HEK293 (cell line): ENCODE results near the gene TEX2.

Source experiments
- CTCF ChIA-PET: fragments of 350-600 bp; formaldehyde crosslinking; extraction: SDS; loops from one replicate; lab custom pipeline; 2021; ENCODE audit warnings: antibody characterized with exemption; lab: Yijun Ruan, JAX
- POLR2A ChIA-PET: fragments of 300-600 bp; formaldehyde crosslinking; extraction: SDS; loops from one replicate; lab custom pipeline; 2020; ENCODE audit warnings: antibody characterized with exemption, inconsistent platforms; lab: Yijun Ruan, JAX
- H3K27ac ChIP-seq: fragments of 200-500 bp; sonication (Bioruptor generic); 2 replicates; pipeline ENCODE4 v1.5.1; 2014; ENCODE audit warnings: low read depth, low read length, control low read depth, inconsistent platforms; ENCODE audit errors: extremely low read depth
- H3K36me3 ChIP-seq, 2 experiments: fragments of 200-500 bp in 1 of 2; sonication (Bioruptor generic) in 1 of 2; 1 replicate in 1 of 2; 2 replicates in 1 of 2; pipeline ENCODE4 v1.5.1; 2014 to 2017; ENCODE audit warnings: inconsistent platforms in 2 of 2, low read length in 2 of 2; ENCODE audit not compliant: control insufficient read depth in 2 of 2, insufficient read depth in 1 of 2
- H3K4me1 ChIP-seq: fragments of 200-500 bp; sonication (Bioruptor generic); 2 replicates; pipeline ENCODE4 v1.5.1; 2014; ENCODE audit warnings: mild to moderate bottlenecking, low read length, inconsistent platforms; ENCODE audit not compliant: control insufficient read depth, insufficient read depth
- H3K4me3 ChIP-seq: 2 replicates; pipeline ENCODE4 v1.5.1; 2011; ENCODE audit warnings: low read depth, mild to moderate bottlenecking, control low read depth, low read length, moderate library complexity
- H3K9me3 ChIP-seq: fragments of 200-500 bp; sonication (Bioruptor generic); 2 replicates; pipeline ENCODE4 v1.5.1; 2014; ENCODE audit warnings: low read depth, low read length, inconsistent platforms; ENCODE audit not compliant: control insufficient read depth, insufficient read depth
- GLI4 ChIP-seq: fragments of 450-650 bp; formaldehyde crosslinking; IDR thresholded peaks from 2 replicates; pipeline ENCODE4 v1.5.1; 2016; ENCODE audit warnings: missing biosample characterization, missing genetic modification characterization
- HOXD13 ChIP-seq: sonication (generic); formaldehyde crosslinking; IDR thresholded peaks from 2 replicates; pipeline ENCODE4 v1.8.0; 2022; ENCODE audit warnings: missing genetic modification reagents, borderline replicate concordance
- SP2 ChIP-seq: fragments of 450-650 bp; formaldehyde crosslinking; IDR thresholded peaks from 2 replicates; pipeline ENCODE4 v1.5.1; 2016; ENCODE audit warnings: missing biosample characterization, missing genetic modification characterization
- SP7 ChIP-seq: fragments of 450-650 bp; formaldehyde crosslinking; IDR thresholded peaks from 2 replicates; pipeline ENCODE4 v1.5.1; 2016; ENCODE audit warnings: missing biosample characterization, missing genetic modification characterization
- TCF7L2 ChIP-seq: IDR thresholded peaks from 2 replicates; pipeline ENCODE4 v1.6.1; 2011; ENCODE audit warnings: low read depth, mild to moderate bottlenecking, inconsistent platforms, low read length, moderate library complexity, borderline replicate concordance
- YY2 ChIP-seq: fragments of 450-650 bp; formaldehyde crosslinking; IDR thresholded peaks from 2 replicates; pipeline ENCODE4 v1.5.1; 2016; ENCODE audit warnings: missing biosample characterization, missing genetic modification characterization
- ZEB2 ChIP-seq: fragments of 450-650 bp; formaldehyde crosslinking; IDR thresholded peaks from 2 replicates; pipeline ENCODE4 v1.5.1; 2016; ENCODE audit warnings: missing biosample characterization, missing genetic modification characterization
- ZFHX2 ChIP-seq: fragments of 450-650 bp; formaldehyde crosslinking; conservative IDR thresholded peaks from 2 replicates; pipeline ENCODE4 v1.5.1; 2016; ENCODE audit warnings: missing biosample characterization, missing genetic modification characterization
- ZNF112 ChIP-seq: fragments of 450-650 bp; formaldehyde crosslinking; IDR thresholded peaks from 2 replicates; pipeline ENCODE4 v1.5.0; 2017; ENCODE audit warnings: missing biosample characterization, missing genetic modification characterization
- ZNF157 ChIP-seq: fragments of 450-650 bp; formaldehyde crosslinking; IDR thresholded peaks from 2 replicates; pipeline ENCODE4 v1.5.1; 2016; ENCODE audit warnings: missing biosample characterization, missing genetic modification characterization
- ZNF184 ChIP-seq: fragments of 450-650 bp; IDR thresholded peaks from 2 replicates; pipeline ENCODE4 v1.5.1; 2018; ENCODE audit warnings: missing biosample characterization, mild to moderate bottlenecking, missing genetic modification characterization
- ZNF2 ChIP-seq: fragments of 450-650 bp; formaldehyde crosslinking; IDR thresholded peaks from 2 replicates; pipeline ENCODE4 v1.5.1; 2016; ENCODE audit warnings: missing biosample characterization, missing genetic modification characterization
- ZNF202 ChIP-seq: fragments of 450-650 bp; formaldehyde crosslinking; IDR thresholded peaks from 2 replicates; pipeline ENCODE4 v1.5.1; 2016; ENCODE audit warnings: missing biosample characterization, missing genetic modification characterization, borderline replicate concordance
- ZNF23 ChIP-seq: fragments of 450-650 bp; formaldehyde crosslinking; IDR thresholded peaks from 2 replicates; pipeline ENCODE4 v1.5.1; 2016; ENCODE audit warnings: missing biosample characterization, missing genetic modification characterization, borderline replicate concordance
- ZNF248 ChIP-seq: fragments of 450-650 bp; formaldehyde crosslinking; IDR thresholded peaks from 2 replicates; pipeline ENCODE4 v1.5.1; 2017; ENCODE audit warnings: missing biosample characterization, missing genetic modification characterization
- ZNF292 ChIP-seq: fragments of 450-650 bp; formaldehyde crosslinking; IDR thresholded peaks from 2 replicates; pipeline ENCODE4 v1.5.1; 2016; ENCODE audit warnings: low read depth, missing biosample characterization, missing genetic modification characterization, borderline replicate concordance
- ZNF335 ChIP-seq: fragments of 450-650 bp; formaldehyde crosslinking; conservative IDR thresholded peaks from 2 replicates; pipeline ENCODE4 v1.5.1; 2016; ENCODE audit warnings: missing biosample characterization, missing genetic modification characterization
- ZNF391 ChIP-seq: fragments of 450-650 bp; formaldehyde crosslinking; IDR thresholded peaks from 2 replicates; pipeline ENCODE4 v1.5.1; 2016; ENCODE audit warnings: low read depth, missing biosample characterization, missing genetic modification characterization, borderline replicate concordance
- ZNF404 ChIP-seq: fragments of 450-650 bp; formaldehyde crosslinking; IDR thresholded peaks from 2 replicates; pipeline ENCODE4 v1.5.1; 2017; ENCODE audit warnings: missing biosample characterization, missing genetic modification characterization
- ZNF529 ChIP-seq: fragments of 450-650 bp; formaldehyde crosslinking; IDR thresholded peaks from 2 replicates; pipeline ENCODE4 v1.5.1; 2017; ENCODE audit warnings: missing genetic modification characterization, missing biosample characterization; ENCODE audit not compliant: insufficient replicate concordance
- ZNF548 ChIP-seq: fragments of 450-650 bp; formaldehyde crosslinking; IDR thresholded peaks from 2 replicates; pipeline ENCODE4 v1.5.1; 2016; ENCODE audit warnings: missing biosample characterization, missing genetic modification characterization
- ZNF596 ChIP-seq: fragments of 450-650 bp; IDR thresholded peaks from 2 replicates; pipeline ENCODE4 v1.5.0; 2018; ENCODE audit warnings: missing biosample characterization, mild to moderate bottlenecking, missing genetic modification characterization, moderate library complexity
- ZNF654 ChIP-seq: fragments of 450-650 bp; formaldehyde crosslinking; IDR thresholded peaks from 2 replicates; pipeline ENCODE4 v1.5.1; 2016; ENCODE audit warnings: low read depth, missing biosample characterization, missing genetic modification characterization
- ZNF777 ChIP-seq: fragments of 450-650 bp; formaldehyde crosslinking; IDR thresholded peaks from 2 replicates; pipeline ENCODE4 v1.5.1; 2017; ENCODE audit warnings: missing biosample characterization, missing genetic modification characterization, borderline replicate concordance
- ZNF791 ChIP-seq: fragments of 450-650 bp; formaldehyde crosslinking; IDR thresholded peaks from 2 replicates; pipeline ENCODE4 v1.5.1; 2016; ENCODE audit warnings: missing biosample characterization, missing genetic modification characterization
- ZSCAN16 ChIP-seq: fragments of 450-650 bp; formaldehyde crosslinking; IDR thresholded peaks from 2 replicates; pipeline ENCODE4 v1.5.1; 2016; ENCODE audit warnings: missing biosample characterization, missing genetic modification characterization
- TF ChIP-seq, protein P1 (sequence below): fragments of 450-650 bp; formaldehyde crosslinking; conservative IDR thresholded peaks from 2 replicates; pipeline ENCODE4 v1.5.1; 2016; ENCODE audit warnings: low read depth, missing biosample characterization, missing genetic modification characterization
- TF ChIP-seq, protein P2 (sequence below): fragments of 450-650 bp; formaldehyde crosslinking; IDR thresholded peaks from 2 replicates; pipeline ENCODE4 v1.5.1; 2016; ENCODE audit warnings: missing biosample characterization, missing genetic modification characterization

TEX2 gene, protein sequence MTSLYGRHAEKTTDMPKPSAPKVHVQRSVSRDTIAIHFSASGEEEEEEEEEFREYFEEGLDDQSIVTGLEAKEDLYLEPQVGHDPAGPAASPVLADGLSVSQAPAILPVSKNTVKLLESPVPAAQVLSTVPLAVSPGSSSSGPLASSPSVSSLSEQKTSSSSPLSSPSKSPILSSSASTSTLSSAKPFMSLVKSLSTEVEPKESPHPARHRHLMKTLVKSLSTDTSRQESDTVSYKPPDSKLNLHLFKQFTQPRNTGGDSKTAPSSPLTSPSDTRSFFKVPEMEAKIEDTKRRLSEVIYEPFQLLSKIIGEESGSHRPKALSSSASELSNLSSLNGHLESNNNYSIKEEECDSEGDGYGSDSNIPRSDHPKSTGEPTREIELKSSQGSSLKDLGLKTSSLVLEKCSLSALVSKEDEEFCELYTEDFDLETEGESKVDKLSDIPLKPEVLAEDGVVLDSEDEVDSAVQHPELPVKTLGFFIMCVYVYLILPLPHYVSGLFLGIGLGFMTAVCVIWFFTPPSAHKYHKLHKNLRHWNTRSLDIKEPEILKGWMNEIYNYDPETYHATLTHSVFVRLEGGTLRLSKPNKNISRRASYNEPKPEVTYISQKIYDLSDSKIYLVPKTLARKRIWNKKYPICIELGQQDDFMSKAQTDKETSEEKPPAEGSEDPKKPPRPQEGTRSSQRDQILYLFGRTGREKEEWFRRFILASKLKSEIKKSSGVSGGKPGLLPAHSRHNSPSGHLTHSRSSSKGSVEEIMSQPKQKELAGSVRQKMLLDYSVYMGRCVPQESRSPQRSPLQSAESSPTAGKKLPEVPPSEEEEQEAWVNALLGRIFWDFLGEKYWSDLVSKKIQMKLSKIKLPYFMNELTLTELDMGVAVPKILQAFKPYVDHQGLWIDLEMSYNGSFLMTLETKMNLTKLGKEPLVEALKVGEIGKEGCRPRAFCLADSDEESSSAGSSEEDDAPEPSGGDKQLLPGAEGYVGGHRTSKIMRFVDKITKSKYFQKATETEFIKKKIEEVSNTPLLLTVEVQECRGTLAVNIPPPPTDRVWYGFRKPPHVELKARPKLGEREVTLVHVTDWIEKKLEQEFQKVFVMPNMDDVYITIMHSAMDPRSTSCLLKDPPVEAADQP

DNA sequence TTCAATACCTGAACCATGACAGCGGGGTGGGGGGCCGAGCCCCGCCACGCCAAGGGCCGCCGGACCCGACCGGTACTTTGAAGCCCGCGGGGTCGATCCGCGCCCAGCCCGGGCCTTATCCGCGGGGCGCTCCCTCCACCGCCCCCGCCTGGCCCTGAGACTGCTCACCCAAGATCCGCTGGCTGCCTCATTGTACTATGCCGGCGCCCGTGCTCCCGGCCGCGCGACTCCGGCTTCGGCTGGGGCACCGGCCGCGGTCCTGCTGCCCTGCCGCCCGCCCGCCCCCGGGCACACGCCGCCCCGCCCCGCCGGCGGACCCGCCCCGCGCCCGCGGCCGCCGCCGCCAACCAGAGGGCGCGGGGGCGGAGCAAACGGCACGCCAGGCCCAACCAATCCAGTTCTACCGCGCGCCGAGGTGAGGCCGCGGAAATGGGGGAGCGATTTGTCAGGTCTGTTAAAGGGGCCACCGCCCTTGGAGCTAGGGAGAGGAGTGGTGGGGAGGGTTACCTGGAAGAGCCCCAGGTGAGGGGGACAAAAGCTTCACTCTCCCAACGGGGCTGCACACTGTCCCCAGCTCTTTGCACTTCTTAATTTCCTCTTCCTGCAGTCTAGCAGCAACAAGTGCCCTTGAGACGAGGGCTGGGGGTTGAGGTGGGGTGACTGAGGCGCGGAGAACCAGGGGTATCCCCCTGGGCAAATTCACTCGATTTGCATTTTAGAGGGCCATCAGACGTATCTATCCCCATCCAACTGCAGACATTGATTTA lies at the start of gene TEX2:
TEX2 (minus strand) TSS at position 261 of the 767 bp plus-strand sequence. CDS start 49,043 bp downstream, outside the sequence.
- Histone ChIP-seq H3K4me1 (peaks cover 21% of the 10 kb centered on the region), H3K9me3 (no peaks in the 10 kb centered on the region), H3K27ac (peak within 1 kb of the TSS; percentile 74), H3K36me3 (no peaks in the 10 kb centered on the region), H3K4me3 (peak within 1 kb of the TSS; percentile 85)
- CTCF ChIA-PET, result interaction anchor here (0.6 kb wide), 1 partner anchor 273 kb away, joined by 3 read pairs; no protein-coding TSS in a partner anchor
- POLR2A ChIA-PET, result interaction anchor here (0.6 to 2.9 kb wide), 5 partner anchors 17 to 117 kb away, joined by 4 to 19 read pairs (median 5); no protein-coding TSS in a partner anchor
- TF ChIP-seq ZNF529 (tag by site-specific recombination), result no peak
- 0 out of 2 replicates have a peak, but pooled peaks have one; percentile 4 for TF ChIP-seq ZEB2 (tag by site-specific recombination)
- TF ChIP-seq ZNF777, result no peak
- TF ChIP-seq, protein P1, sequence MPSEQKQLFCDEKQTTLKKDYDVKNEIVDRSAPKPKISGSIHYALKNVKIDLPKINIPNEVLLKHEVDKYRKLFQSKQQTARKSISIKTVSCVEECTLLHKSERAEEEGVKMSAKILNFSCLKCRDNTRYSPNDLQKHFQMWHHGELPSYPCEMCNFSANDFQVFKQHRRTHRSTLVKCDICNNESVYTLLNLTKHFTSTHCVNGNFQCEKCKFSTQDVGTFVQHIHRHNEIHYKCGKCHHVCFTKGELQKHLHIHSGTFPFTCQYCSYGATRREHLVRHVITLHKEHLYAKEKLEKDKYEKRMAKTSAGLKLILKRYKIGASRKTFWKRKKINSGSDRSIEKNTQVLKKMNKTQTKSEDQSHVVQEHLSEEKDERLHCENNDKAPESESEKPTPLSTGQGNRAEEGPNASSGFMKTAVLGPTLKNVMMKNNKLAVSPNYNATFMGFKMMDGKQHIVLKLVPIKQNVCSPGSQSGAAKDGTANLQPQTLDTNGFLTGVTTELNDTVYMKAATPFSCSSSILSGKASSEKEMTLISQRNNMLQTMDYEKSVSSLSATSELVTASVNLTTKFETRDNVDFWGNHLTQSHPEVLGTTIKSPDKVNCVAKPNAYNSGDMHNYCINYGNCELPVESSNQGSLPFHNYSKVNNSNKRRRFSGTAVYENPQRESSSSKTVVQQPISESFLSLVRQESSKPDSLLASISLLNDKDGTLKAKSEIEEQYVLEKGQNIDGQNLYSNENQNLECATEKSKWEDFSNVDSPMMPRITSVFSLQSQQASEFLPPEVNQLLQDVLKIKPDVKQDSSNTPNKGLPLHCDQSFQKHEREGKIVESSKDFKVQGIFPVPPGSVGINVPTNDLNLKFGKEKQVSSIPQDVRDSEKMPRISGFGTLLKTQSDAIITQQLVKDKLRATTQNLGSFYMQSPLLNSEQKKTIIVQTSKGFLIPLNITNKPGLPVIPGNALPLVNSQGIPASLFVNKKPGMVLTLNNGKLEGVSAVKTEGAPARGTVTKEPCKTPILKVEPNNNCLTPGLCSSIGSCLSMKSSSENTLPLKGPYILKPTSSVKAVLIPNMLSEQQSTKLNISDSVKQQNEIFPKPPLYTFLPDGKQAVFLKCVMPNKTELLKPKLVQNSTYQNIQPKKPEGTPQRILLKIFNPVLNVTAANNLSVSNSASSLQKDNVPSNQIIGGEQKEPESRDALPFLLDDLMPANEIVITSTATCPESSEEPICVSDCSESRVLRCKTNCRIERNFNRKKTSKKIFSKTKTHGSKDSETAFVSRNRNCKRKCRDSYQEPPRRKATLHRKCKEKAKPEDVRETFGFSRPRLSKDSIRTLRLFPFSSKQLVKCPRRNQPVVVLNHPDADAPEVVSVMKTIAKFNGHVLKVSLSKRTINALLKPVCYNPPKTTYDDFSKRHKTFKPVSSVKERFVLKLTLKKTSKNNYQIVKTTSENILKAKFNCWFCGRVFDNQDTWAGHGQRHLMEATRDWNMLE (tag by site-specific recombination), result peak; percentile 72
- TF ChIP-seq ZNF157 (tag by site-specific recombination), result no peak
- no peak for TF ChIP-seq HOXD13 (CRISPR knock-in tag)
- no peak for TF ChIP-seq ZNF404
- TF ChIP-seq SP7 (tag by site-specific recombination), result no peak; the same call in 1 of the 2 replicates
- TF ChIP-seq SP2, result peak; percentile 53
- TF ChIP-seq ZNF2 (tag by site-specific recombination), result no peak
- no peak for TF ChIP-seq TCF7L2
- no peak for TF ChIP-seq ZSCAN16 (tag by site-specific recombination)
- no peak for TF ChIP-seq ZNF112 (tag by site-specific recombination)
- TF ChIP-seq ZFHX2 (tag by site-specific recombination), result peak; percentile 46; the same call in 1 of the 2 replicates
- no peak for TF ChIP-seq ZNF184
- no peak for TF ChIP-seq ZNF23 (tag by site-specific recombination)
- no peak for TF ChIP-seq ZNF202 (tag by site-specific recombination)
- no peak for TF ChIP-seq ZNF248 (tag by site-specific recombination)
- TF ChIP-seq ZNF654 (tag by site-specific recombination), result no peak
- TF ChIP-seq ZNF292, result no peak
- peak; percentile 61; the same call in 1 of the 2 replicates for TF ChIP-seq ZNF335 (tag by site-specific recombination)
- TF ChIP-seq GLI4 (tag by site-specific recombination), result no peak
- no peak for TF ChIP-seq ZNF391 (tag by site-specific recombination)
- TF ChIP-seq ZNF548 (tag by site-specific recombination), result no peak
- TF ChIP-seq, protein P2, sequence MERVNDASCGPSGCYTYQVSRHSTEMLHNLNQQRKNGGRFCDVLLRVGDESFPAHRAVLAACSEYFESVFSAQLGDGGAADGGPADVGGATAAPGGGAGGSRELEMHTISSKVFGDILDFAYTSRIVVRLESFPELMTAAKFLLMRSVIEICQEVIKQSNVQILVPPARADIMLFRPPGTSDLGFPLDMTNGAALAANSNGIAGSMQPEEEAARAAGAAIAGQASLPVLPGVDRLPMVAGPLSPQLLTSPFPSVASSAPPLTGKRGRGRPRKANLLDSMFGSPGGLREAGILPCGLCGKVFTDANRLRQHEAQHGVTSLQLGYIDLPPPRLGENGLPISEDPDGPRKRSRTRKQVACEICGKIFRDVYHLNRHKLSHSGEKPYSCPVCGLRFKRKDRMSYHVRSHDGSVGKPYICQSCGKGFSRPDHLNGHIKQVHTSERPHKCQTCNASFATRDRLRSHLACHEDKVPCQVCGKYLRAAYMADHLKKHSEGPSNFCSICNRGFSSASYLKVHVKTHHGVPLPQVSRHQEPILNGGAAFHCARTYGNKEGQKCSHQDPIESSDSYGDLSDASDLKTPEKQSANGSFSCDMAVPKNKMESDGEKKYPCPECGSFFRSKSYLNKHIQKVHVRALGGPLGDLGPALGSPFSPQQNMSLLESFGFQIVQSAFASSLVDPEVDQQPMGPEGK, result peak; percentile 26
- no peak for TF ChIP-seq ZNF596 (tag by site-specific recombination)
- no peak for TF ChIP-seq YY2 (tag by site-specific recombination)
- no peak for TF ChIP-seq ZNF791
